ENCODE data around the gene ZNF680. TPM values are rescaled to one million over a fixed set of nuclear protein-coding genes. Genes with fewer than 3 reads are reported as not detected.
A peak's percentile ranks its signal among the peaks of the same experiment; 100 is the strongest.
"Not testable (repeated sequence)": the region's sequence is repeated elsewhere in the genome, so short reads cannot be mapped to it uniquely, and the experiment has no call there.

The ZNF680 gene
- total RNA-seq, 1 donor from 2014 or later: 19.0 TPM

DNA sequence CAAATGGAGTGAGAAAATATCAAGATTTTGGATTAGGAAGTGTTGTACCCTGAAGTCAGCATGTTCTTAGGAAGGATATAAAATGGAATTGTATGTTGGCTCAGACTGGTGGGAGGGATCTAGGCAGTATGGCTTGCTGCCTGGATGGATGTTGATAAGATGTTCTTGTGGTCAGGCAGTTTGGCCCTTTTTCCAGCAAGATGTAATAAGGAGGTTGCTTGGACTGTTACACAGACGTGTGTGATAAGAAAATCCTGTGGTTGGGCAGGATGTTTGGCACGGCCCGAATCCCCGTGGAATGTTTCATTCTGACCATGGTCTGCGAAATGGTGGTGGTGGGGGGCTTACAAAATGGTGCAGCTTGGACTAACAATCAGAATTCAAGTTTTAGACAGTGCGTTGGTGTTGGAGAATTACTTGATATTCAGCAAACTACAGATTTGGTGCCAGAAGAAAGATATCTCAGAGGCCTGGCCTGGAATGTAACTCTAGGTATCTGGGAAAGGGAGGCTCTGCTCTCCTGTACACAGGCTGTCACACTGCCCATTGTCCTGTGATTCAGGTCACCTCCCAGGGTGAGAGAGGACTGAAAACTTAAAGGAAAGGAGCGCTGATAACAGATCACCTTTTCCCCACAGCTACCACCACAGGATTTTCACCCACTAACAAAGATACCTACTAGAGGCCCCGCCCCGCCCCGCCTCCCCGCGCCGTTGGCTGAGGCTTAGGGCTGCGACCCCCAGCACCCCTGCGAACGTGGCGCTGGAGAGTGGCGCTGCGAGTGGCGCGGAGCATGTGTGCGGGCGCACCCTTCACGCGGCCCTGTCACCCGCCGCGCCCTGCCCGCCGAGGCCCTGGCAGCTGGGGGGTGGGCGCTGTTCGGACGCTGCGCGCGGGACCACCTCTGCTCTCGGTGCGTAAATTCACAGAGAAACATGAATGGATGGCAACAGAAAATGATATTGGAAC, 19.3 kb upstream of the ZNF680 start:
- H3K27ac Mint-ChIP-seq: no peak overlapping the region
- H3K4me1 Mint-ChIP-seq: no peaks in the 10 kb centered on the region
- H3K36me3 Mint-ChIP-seq: peaks cover 4% of the 10 kb centered on the region
- TF ChIP-seq, protein P1, sequence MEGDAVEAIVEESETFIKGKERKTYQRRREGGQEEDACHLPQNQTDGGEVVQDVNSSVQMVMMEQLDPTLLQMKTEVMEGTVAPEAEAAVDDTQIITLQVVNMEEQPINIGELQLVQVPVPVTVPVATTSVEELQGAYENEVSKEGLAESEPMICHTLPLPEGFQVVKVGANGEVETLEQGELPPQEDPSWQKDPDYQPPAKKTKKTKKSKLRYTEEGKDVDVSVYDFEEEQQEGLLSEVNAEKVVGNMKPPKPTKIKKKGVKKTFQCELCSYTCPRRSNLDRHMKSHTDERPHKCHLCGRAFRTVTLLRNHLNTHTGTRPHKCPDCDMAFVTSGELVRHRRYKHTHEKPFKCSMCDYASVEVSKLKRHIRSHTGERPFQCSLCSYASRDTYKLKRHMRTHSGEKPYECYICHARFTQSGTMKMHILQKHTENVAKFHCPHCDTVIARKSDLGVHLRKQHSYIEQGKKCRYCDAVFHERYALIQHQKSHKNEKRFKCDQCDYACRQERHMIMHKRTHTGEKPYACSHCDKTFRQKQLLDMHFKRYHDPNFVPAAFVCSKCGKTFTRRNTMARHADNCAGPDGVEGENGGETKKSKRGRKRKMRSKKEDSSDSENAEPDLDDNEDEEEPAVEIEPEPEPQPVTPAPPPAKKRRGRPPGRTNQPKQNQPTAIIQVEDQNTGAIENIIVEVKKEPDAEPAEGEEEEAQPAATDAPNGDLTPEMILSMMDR (IDR thresholded peaks at IDR 0.05; ENCODE audit: unreplicated experiment): no peak
- DNase-seq (ENCODE audit: low spot score in 2 of 2, unreplicated experiment in 2 of 2): no peak
- H3K27me3 Mint-ChIP-seq (ENCODE audit: low read depth): no peaks in the 10 kb centered on the region
- H3K4me3 Mint-ChIP-seq: no peak overlapping the region
- peaks cover 41% of the 10 kb centered on the region for H3K9me3 Mint-ChIP-seq

DNA sequence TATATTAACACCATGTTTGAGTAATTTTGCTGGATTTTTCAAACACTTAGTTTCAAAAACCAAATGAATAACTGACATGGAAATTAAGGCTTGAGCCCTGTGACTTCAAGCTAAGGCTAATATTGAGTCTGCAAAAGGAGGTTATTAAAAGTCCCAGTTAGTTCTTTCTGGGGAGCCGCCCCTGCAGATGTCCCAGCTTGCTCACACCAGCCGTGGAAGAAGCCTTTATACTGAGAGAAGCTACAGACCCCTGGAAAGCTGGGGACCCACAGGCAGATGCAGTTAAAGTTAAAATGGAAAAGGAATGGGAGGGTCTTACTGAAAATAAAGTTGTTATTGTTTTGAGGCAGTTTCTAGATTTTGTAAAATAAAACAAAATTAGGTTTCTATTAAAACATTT, 18.5 kb upstream of the ZNF680 start:
- Mint-ChIP-seq H3K9me3 (peaks cover 37% of the 10 kb centered on the region), H3K36me3 (peaks cover 3% of the 10 kb centered on the region), H3K27me3 (ENCODE audit: low read depth) (no peaks in the 10 kb centered on the region), H3K4me3 (no peak overlapping the region), H3K27ac (no peak overlapping the region), H3K4me1 (no peaks in the 10 kb centered on the region)
- TF ChIP-seq, protein P1 (IDR thresholded peaks at IDR 0.05; ENCODE audit: unreplicated experiment): no peak
- DNase-seq (ENCODE audit: low spot score in 2 of 2, unreplicated experiment in 2 of 2): no peak

DNA sequence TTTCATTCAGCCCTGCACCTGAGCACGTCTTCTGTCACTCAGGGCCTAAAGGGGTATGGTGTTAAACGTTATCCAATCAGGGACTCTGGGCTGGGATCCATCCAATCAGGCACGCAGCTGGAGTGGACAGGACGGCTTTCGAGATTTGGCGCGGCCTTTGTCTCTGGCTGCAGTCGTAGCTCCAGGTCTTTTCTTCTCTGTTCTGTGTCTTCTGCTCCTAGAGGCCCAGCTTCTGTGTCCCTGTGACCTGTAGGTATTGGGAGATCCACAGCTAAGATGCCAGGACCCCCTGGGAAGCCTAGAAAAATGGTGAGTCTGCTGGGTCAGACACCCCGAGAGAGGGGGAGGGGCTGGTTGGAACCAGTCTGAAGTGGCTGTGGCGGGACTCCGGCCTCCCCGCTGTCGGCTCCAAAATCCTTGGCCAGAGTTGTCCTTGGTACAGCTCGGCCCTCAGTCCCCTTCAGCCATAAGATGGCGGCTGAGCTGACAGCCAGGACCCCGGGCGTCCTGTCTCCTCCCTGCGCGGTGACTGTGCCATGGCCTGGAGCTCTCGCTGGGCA, 11.7 kb upstream of the ZNF680 start:
- peaks cover 24% of the 10 kb centered on the region for H3K9me3 Mint-ChIP-seq
- no peaks in the 10 kb centered on the region for H3K36me3 Mint-ChIP-seq
- no peak overlapping the region for H3K4me3 Mint-ChIP-seq
- no peaks in the 10 kb centered on the region for H3K4me1 Mint-ChIP-seq
- TF ChIP-seq, protein P1 (IDR thresholded peaks at IDR 0.05; ENCODE audit: unreplicated experiment): no peak
- DNase-seq (ENCODE audit: low spot score in 2 of 2, unreplicated experiment in 2 of 2): no peak
- H3K27ac Mint-ChIP-seq: no peak overlapping the region
- H3K27me3 Mint-ChIP-seq (ENCODE audit: low read depth): no peaks in the 10 kb centered on the region

DNA sequence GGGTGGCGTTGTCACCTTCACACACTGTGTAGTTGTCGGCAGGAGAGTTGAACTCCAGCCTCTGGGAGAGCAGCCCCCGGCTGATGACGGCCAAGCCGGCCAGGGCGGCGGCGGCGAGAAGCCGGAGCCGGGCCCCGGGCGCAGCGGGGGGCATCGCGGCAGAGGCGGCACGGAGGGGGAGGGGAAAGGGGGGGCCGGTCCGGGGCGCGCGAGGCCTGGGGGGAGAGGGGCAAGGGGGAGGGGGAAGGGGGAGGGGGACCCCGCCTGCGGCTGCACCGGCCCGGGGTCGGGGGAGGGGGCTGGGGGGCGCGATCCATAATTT, 7.4 kb upstream of the ZNF680 start:
- peaks cover 24% of the 10 kb centered on the region for H3K9me3 Mint-ChIP-seq
- H3K27me3 Mint-ChIP-seq (ENCODE audit: low read depth); H3K4me1 Mint-ChIP-seq; H3K4me3 Mint-ChIP-seq; H3K36me3 Mint-ChIP-seq; DNase-seq (ENCODE audit: low spot score in 2 of 2, unreplicated experiment in 2 of 2); H3K27ac Mint-ChIP-seq: not testable (repeated sequence)

DNA sequence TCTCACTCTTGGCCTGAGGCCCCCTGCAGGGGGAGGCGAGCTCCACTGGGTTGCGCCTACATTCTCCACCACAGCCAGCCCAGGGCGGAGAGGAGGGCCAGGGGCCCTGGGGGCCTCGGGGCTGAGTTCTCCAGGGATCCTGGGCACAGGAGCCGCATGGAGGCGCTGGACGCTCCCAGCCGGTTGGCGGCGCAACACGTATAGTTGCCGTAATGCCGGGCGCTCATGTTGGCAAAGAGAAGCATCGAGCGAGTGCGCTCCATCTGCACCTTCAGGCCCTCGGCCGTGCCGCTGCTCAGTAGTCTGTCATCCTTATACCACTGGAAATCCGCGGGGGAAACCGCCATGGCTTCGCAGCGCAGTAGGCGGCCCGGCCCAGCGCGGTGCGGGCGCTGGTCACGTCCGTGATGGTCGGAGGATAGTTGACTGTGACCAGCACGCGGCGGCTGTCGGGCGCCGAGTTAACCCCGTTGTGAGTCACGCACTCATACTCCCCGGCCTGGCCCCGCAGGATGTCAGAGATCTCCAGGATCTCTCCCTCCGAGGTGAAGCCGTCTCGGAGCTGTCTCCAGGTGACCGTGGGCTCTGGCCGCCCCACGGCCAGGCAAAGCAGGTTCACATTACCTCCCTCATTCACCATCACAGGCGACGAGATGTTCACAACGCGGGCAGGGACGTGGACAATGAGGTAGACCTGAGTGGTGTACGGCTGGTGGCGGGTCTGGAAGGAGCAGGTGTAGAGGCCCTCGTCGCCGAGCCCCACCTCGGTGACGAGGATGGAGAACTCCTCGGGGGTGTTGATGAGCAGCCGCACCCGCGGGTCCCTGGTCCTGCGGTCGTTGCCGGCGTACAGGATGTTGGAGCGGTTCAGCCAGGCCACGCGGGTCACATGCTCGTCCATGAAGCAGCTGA, 6.8 kb upstream of the ZNF680 start:
- not testable (repeated sequence) for H3K36me3 Mint-ChIP-seq; H3K4me3 Mint-ChIP-seq; H3K27me3 Mint-ChIP-seq (ENCODE audit: low read depth); H3K27ac Mint-ChIP-seq; DNase-seq (ENCODE audit: low spot score in 2 of 2, unreplicated experiment in 2 of 2); H3K4me1 Mint-ChIP-seq
- peaks cover 24% of the 10 kb centered on the region for H3K9me3 Mint-ChIP-seq

DNA sequence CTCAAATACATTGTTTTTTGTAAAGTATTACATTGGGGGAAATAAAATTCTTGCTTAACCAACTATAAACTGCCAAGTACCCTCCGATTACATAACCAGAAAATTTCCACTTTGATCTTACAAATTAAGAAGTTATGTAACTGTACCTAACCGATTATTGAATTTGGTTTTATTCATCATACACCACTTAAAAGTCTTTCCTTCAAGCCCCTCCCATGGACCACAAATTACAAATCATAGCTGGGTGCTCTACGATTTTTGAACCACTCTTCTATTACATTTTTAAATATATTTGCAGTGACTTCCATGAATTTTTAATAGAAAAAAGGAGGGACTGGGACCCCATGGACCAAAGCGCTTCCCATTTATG, 630 bp downstream of the ZNF680 start:
- peaks cover 20% of the 10 kb centered on the region for H3K36me3 Mint-ChIP-seq
- H3K4me3 Mint-ChIP-seq: peak overlapping the region; percentile 100
- peaks cover 3% of the 10 kb centered on the region for H3K9me3 Mint-ChIP-seq
- H3K27ac Mint-ChIP-seq: peak overlapping the region; percentile 100
- no peaks in the 10 kb centered on the region for H3K27me3 Mint-ChIP-seq (ENCODE audit: low read depth)
- H3K4me1 Mint-ChIP-seq: peaks cover 26% of the 10 kb centered on the region
- TF ChIP-seq, protein P1 (IDR thresholded peaks at IDR 0.05; ENCODE audit: unreplicated experiment): no peak
- DNase-seq (ENCODE audit: low spot score in 2 of 2, unreplicated experiment in 2 of 2): no peak

Data from mesothelial cell of epicardium (in vitro differentiated cells).